Activated CD4-positive, CD25-positive, alpha-beta regulatory T cell (primary cell): ENCODE results near the gene TRNT1.
A peak's percentile ranks its signal among the peaks of the same experiment; 100 is the strongest.

Source experiments
- DNase-seq, 4 experiments: peaks; one replicate each; lab custom pipeline; 2025; lab: John Stamatoyannopoulos, UW

The TRNT1 gene

DNA sequence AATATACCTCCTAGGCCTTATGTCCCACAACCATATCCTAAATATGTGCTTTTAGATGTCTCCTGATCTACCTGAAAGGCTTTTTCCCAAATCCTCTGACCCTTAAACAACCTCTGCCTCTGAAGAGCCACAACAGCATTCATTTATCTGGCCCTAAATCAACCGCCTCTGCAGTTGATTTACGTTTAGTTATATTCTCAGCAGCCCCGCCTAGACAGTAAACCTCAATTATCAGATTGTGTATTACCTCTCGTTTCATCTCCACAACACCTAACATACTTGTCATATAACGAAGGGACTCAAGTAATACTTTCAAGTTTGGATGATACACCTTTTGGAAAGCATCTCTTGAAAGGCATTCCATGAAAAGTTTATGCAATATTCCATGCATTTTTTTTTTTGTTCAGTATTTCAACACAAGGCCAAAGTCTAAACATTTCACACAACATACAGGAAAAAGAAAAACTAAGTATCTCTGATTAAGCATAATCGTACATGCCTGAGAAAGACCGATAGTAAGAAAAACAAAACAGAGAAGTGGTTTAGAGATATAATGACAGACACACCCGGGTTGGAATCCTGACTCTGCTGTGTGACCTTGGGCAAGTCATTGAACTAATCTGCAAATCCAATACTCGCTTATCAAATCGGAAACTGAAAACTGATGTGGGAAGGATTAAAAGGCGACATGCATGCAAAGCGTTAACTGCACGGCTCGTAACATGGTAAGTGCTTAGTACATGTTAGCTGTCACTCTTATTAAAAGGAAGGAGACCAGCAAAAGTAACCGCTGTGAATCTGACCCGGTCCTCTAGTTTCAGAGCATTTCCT is 52.0 kb downstream of the TRNT1 start:
- no peak for DNase-seq

GRCh38 chr3:3179407-3180094 is 52.8 kb downstream of the TRNT1 start, which contains the start of gene CRBN:
CRBN (minus strand) TSS chr3:3179691; CDS start chr3:3179687, 4 bp downstream.
- peak; percentile 64 to 86 (median 76) for DNase-seq

DNA sequence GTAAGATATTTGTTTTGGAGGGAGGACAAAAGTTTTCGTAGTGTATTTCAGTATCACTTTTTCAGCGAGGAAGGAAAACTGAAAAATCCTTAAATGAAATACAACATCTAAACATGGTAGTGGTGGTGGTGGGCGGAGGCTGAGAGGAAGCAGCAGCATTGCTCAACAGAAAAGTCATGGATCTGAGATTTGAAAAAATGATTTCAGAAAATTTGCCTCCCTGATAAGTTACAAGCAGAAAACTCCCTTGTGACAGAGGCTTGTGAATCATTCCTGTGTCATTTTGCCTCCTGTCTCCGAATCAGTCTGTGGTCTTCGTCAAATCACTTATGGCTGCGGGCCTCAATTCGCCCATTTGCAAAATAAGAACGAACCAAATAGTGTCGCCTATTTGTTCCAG is 53.7 kb downstream of the TRNT1 start:
- no peak for DNase-seq

DNA sequence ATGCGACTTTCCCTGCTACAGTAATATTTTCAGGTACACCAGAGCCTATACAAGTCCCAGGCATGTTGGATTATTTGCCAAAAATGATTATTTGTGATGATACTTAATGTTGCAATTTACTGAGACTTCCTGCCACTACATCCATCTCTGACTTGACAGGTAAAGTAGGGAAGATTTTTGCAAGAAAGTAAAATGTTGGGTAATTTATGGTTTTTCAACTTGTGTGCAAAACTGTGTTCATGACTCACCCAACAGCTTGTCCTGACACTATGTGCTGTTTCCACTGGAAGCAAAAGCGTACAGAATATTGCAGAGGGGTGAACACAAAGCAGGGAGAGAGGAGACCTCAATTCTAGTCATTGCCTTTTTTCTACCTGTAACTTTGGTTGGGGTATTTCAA is 58.1 kb downstream of the TRNT1 start:
- no peak for DNase-seq

- DNase-seq: no peak
These were observed 62.5 kb downstream of the TRNT1 start for GRCh38 chr3:3189102-3189727.

- DNase-seq: no peak
These were observed 63.2 kb downstream of the TRNT1 start for GRCh38 chr3:3189961-3190360.

DNA sequence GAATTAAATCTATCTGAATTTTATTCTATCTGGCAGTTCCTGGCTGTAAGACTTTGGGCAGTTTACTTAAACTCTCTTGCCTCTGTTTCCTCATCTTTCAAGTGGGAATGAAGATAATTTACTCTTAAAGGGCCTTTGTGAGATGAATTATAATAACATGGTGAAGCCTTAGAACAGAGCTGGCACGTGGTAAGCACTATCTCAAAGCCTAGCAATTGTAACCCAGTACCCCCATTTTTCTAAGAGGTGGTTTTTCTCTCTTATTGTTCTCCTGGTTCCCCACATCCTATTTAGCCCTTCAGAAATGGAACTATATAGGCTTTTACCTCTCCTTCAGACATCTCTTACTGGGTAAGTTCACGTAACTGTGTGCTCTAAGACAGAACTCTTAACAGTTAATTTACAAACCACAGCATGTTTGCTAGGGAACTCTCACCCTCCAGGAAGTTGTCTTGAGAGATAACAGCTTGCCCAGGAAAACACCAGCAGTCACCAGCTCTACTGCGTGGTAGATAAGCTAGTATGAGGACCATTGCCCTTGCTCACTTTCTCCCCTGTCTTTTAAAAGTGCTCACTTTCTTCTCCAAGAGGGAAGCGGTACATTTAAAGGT is 65.0 kb downstream of the TRNT1 start:
- DNase-seq: no peak

- DNase-seq: no peak
These were observed 65.5 kb downstream of the TRNT1 start for GRCh38 chr3:3192286-3192675.

DNA sequence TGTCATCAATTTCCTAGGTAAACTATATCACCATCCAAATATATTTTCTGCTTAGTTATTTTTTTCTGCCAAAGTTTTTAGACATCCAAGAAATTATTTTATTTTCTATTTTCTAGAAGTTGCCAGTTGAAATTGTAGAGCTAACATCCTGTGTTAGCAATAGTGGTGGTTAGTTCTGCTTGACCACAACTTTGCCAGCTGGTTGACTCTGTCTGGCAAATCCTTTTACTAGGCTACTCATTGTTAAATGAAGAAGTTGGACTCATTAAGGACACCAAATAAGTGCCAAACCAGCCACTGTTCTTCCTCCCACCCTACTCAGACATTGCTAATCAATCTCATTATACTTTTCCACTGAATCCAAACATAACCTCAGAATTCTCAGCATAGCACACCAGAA is 68.1 kb downstream of the TRNT1 start:
- no peak for DNase-seq

- DNase-seq: no peak
These were observed 69.6 kb downstream of the TRNT1 start for GRCh38 chr3:3196148-3196861.
